NCI-H2227 (cell line): Measurements from ENCODE around the gene DMAC2L.
"Not testable (repeated sequence)": the region's sequence is repeated elsewhere in the genome, so short reads cannot be mapped to it uniquely, and the experiment has no call there.

Experiments used
- DNase-seq: peaks from one replicate; lab custom pipeline; 2025; ENCODE audit not compliant: unreplicated experiment; lab: John Stamatoyannopoulos, UW

DMAC2L gene

DNA sequence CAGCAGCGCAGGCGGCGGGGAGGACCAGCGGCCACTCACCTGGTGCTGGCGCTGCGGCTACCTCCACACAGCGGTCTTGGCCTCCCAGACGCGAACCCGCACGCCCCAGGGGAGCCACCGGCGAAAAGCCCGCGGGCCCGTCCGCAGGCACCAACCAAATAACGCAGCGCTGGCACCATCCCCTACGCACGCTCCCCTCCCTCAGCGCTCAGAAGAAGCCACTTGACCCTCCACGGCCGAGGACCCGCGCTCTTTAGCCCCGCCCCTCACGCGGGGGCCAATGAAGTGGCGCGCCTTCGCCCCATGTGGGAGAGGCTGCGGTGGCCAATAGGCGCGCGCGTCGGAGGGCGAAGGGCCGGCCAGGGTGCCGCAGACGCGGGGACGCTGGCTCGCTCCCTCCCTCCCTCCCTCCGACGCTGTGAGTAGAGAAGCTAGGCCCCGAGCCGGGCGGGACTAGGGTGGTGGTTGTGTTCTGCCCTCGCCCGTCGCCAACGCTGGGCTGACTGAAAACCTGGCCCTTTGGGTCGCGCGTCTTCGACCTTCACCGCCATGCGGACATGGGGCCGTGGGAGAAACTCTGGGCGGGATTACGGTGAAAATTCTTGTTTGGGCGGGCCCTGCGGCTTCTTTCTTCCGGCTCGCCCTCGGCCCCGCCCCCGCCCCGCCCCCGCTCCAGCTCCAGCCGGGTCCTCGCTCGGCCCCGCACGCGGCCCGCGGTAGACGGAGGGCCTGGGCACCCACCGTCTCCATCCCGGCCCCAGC is at the start of gene DMAC2L, which contains the start of gene L2HGDH:
Gene DMAC2L (plus strand): TSS at position 353 of the 762 bp plus-strand sequence. CDS start 9,164 bp downstream, outside the sequence.
Gene L2HGDH (minus strand): TSS at position 258 of the 762 bp plus-strand sequence. CDS start 79 bp downstream, at position 179.
- peak; percentile 98 for DNase-seq

- no peak for DNase-seq
These were observed 49.3 kb upstream of the DMAC2L start for GRCh38 chr14:50262865-50263264.

GRCh38 chr14:50263321-50263720 is 48.8 kb upstream of the DMAC2L start:
- no peak for DNase-seq

DNA sequence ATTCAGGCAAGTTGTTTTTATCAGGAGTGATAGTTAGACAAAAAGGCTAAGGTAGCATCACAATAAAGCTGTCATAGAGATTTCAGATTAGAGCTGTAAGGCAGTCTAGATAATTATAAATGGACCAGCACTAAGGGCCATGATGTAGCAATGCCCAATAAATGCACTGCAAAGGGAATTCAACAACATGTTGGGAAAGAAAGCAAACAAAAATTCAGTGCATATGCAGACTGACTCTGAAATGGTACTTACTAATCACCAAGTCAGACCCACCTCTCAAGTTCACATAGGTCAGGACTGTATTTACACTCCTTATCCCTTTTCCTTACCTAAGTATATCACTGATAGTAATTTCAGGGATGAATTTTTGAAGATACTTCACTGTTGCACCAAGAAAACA is 47.1 kb upstream of the DMAC2L start:
- no peak for DNase-seq

- no peak for DNase-seq
These were observed 41.2 kb upstream of the DMAC2L start for GRCh38 chr14:50270932-50271331.

GRCh38 chr14:50272498-50272897 is 39.6 kb upstream of the DMAC2L start:
- no peak for DNase-seq

DNA sequence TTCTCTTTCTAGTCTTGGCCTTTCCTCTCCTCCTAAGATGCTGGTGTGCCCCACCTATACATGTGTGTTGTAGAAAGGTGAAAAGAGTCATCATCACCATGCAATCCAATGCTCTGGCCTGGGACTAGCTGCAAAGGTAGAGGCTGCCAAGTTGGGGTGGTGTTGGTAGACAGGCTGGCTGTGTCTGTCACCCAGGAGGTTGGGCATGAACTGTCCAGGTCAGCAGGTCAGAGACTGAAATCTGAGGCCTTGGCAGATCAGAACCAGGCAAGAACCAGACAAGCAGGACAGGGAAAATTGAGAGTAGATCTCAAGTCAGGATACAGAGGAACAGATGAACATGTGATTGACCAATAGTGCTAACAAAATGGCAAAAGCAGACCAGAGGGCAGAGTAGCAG is 26.3 kb upstream of the DMAC2L start:
- no peak for DNase-seq

DNA sequence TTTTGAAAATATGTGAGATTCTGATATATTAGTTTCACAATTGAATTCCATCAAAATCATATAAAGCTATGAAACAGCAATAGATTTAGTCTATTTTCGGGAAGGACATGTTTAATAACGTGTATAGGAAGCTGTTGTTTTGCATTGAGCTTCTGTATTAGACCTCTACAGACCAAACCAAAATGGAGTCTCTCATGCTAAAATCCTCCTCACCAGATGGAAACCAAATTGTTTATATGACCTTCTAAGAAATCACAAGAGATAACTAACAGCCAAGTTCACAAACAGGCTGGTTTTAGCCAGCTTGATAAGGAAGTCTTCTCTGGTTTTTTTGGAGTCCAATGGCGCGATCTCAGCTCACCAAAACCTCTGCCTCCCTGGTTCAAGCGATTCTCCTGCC is 24.0 kb upstream of the DMAC2L start:
- no peak for DNase-seq

DNA sequence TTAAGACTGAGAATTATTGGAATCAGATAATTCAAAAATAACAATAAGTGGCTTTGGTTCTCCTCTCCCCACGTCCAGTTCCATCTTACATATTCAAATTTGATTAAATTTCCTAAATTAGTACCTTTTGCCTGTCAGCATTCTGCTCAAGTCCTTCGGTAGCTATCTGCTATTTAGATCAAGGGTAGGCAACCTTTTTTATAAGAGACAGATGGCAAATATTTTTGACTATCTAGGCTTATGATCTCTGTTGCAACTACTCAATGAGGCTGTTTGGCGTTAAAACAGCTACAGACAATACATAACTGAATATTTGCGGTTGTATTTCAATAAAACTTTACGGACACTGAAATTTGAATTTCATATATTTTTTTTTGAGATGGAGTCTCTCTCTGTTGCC is 21.8 kb upstream of the DMAC2L start:
- no peak for DNase-seq

GRCh38 chr14:50299585-50299984 is 12.5 kb upstream of the DMAC2L start:
- no peak for DNase-seq

GRCh38 chr14:50301914-50302313 is 10.2 kb upstream of the DMAC2L start:
- no peak for DNase-seq

DNA sequence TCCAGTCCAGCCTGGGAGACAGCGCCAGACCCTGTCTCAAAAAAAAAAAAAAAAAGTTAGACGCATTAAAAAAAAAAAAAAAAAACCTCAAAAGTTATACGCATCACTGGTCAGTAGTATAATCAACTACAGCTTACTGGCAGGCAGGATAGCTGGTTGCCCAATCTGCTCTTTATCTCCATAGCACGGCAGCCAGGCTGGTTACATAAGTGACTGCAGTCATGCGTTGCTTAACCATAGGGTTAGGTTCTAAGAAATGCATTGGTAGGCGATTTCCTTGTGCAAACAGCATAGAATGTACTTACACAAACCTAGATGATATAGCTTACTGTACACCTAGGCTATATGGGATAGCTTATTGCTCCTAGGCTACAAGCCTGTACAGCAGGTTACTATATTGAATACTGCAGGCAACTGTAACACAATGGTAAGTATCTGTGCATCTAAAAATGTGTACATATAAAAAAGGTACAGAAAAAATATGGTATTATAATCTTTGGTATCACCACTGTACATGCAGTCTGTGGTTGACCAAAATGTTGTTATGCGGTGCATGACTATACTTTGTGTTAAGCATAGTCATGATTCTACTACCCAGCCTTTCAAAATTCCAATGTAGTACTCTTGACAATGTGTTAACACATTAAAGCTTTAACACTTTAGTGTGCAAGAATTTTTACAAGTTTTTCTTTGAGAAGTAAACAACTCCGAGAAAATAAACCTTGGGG is 8.2 kb upstream of the DMAC2L start:
- DNase-seq: no peak

- no peak for DNase-seq
These were observed 3.7 kb upstream of the DMAC2L start for GRCh38 chr14:50308363-50308915.

- DNase-seq: peak; percentile 8
These were observed 1.7 kb upstream of the DMAC2L start for GRCh38 chr14:50310445-50310844.

GRCh38 chr14:50311337-50311971 is 670 bp upstream of the DMAC2L start:
- peak; percentile 42 for DNase-seq

DNA sequence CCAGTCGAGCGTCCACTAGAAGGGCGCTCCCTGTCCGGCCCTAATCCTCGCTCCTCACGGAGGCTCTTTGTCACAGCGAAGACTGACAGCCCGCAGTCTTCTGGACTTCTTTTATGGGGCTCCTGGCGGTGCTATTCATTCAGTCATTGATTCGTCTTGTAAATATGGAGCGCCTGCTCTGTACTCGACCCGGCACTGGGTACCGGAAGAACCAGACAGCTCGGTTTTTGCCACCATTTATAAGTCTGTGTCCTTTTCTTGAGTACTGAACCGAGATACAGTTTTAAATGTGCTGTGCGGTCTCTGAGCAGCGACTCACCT is 570 bp downstream of the DMAC2L start:
- no peak for DNase-seq

DNA sequence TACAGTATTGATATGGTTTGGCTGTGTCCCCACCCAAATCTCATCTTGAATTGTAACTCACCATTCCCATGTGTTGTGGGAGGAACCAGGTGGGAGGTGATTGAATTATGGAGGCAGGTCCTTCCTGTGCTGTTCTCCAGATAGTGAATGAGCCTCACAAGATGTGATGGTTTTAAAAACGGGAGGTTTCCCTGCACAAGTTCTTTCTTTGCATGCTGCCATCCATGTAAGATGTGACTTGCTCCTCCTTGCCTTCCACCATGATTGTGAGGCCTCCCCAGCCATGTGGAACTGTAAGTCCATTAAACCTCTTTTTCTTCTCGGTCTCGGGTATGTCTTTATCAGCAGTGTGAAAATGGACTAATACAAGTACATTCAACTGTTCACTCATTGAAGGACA is 2.0 kb downstream of the DMAC2L start:
- DNase-seq: not testable (repeated sequence)

DNA sequence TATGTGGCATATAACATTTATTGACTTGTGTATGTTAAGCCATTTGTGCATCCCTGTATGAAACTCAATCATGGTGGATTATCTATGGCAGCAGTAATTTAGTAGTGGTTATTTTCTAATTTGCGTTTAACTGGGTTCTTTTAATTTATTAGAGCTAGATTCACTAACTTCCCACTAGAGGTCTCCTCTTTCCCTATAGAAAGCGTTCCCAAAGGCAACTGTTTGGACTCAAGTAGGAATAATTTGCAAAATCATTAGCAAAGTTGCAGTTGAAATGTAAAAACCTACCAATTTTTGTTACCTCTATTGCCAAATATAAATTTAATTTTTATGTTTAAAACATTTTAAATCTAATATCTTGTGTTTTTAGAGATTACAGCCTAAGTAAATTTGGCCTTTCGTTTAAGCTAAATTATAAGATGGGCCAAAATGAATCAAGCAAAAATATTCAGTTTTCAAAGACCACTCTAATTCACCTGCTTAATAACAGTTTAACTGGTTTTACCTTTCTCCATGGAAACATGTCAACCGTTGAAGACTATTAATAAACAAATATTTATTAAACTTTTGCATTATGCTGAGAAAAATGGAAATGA is 6.0 kb downstream of the DMAC2L start:
- peak; percentile 19 for DNase-seq

- no peak for DNase-seq
These were observed 7.2 kb downstream of the DMAC2L start for GRCh38 chr14:50319293-50319692.

GRCh38 chr14:50319721-50320120 is 7.6 kb downstream of the DMAC2L start:
- no peak for DNase-seq

- DNase-seq: no peak
These were observed 8.2 kb downstream of the DMAC2L start for GRCh38 chr14:50320283-50320682.
